Endodermal cell (in vitro differentiated cells): ENCODE results near the gene THOP1. TPM values are rescaled to one million over a fixed set of nuclear protein-coding genes. Genes with fewer than 3 reads are reported as not detected.
A peak's percentile ranks its signal among the peaks of the same experiment; 100 is the strongest.

Experiments used
- DNase-seq: peaks from one replicate; pipeline ENCODE4 v3.0.0-alpha.2; 2017
- H3K27ac ChIP-seq: 2 replicates; pipeline ENCODE4 v1.5.1; 2013; ENCODE audit warnings: mild to moderate bottlenecking, low read depth, low read length, moderate library complexity
- H3K27me3 ChIP-seq: 2 replicates; pipeline ENCODE4 v1.6.1; 2013; ENCODE audit warnings: mild to moderate bottlenecking, low read length, moderate library complexity; ENCODE audit not compliant: insufficient read depth, control insufficient read depth, poor library complexity, severe bottlenecking
- H3K36me3 ChIP-seq: 2 replicates; pipeline ENCODE4 v1.7.0; 2013; ENCODE audit warnings: mild to moderate bottlenecking, low read length, moderate library complexity; ENCODE audit not compliant: control insufficient read depth, insufficient read depth
- H3K4me1 ChIP-seq: one replicate; pipeline ENCODE4 v1.7.0; 2013; ENCODE audit warnings: low read length; ENCODE audit not compliant: control insufficient read depth, insufficient read depth
- H3K4me3 ChIP-seq: 2 replicates; pipeline ENCODE4 v1.5.1; 2013; ENCODE audit warnings: mild to moderate bottlenecking, low read length, moderate library complexity
- H3K9ac ChIP-seq: 2 replicates; pipeline ENCODE4 v1.6.1; 2013; ENCODE audit warnings: mild to moderate bottlenecking, low read length, moderate library complexity; ENCODE audit not compliant: poor library complexity, severe bottlenecking; ENCODE audit errors: extremely low read depth
- H3K9me3 ChIP-seq: 2 replicates; pipeline ENCODE4 v1.6.1; 2013; ENCODE audit warnings: mild to moderate bottlenecking, low read length, moderate library complexity; ENCODE audit not compliant: control insufficient read depth
- H3K27ac Mint-ChIP-seq: 2 replicates; pipeline ENCODE4 v1.8.0; 2020; ENCODE audit warnings: mixed read lengths
- H3K27me3 Mint-ChIP-seq: 2 replicates; pipeline ENCODE4 v1.8.0; 2021; ENCODE audit warnings: mild to moderate bottlenecking, mixed read lengths; ENCODE audit not compliant: insufficient read depth
- H3K36me3 Mint-ChIP-seq: 2 replicates; pipeline ENCODE4 v1.8.0; 2020; ENCODE audit warnings: low read depth, mixed read lengths
- H3K4me1 Mint-ChIP-seq: 2 replicates; pipeline ENCODE4 v1.8.0; 2020; ENCODE audit warnings: mixed read lengths
- H3K4me3 Mint-ChIP-seq: 2 replicates; pipeline ENCODE4 v1.8.0; 2020; ENCODE audit warnings: mild to moderate bottlenecking, moderate library complexity, mixed read lengths
- H3K9me3 Mint-ChIP-seq: 2 replicates; pipeline ENCODE4 v1.8.0; 2020; ENCODE audit warnings: mild to moderate bottlenecking, mixed read lengths
- CTCF ChIP-seq: fragments of 200-600 bp; sonication (generic); conservative IDR thresholded peaks from 2 replicates; pipeline ENCODE4 v1.5.0; 2021; ENCODE audit warnings: antibody characterized with exemption, mild to moderate bottlenecking
- WGBS, 2 experiments: methylation state at CpG; one replicate each; pipeline versions ENCODE4 v1.1.5 to v1.1.7; 2013; ENCODE audit warnings: missing lambda C conversion rate in 2 of 2, mixed read lengths in 1 of 2; ENCODE audit not compliant: insufficient coverage in 1 of 2, insufficient read length in 1 of 2; 5-methylcytosine and 5-hydroxymethylcytosine counted together
- total RNA-seq, 2 donors: library from RNA; stranded (reverse); fragmentation: NEBNext Ultra II Directional in 1 of 2; extraction: Animal tissue kit (Norgen Biotek cat#: 25700) in 1 of 2; gene quantifications; 2 replicates in 1 of 2; 3 replicates in 1 of 2; pipeline ENCODE4 v1.2.1, GENCODE V29; 2021

Gene THOP1
- total RNA-seq, 2 donors from 2014 or later, result 130 to 170 TPM

- no peak for DNase-seq
- no peaks in the 10 kb centered on the region for H3K27me3 ChIP-seq
- no peak overlapping the region for H3K4me3 ChIP-seq
- H3K4me1 ChIP-seq, result no peaks in the 10 kb centered on the region
- Mint-ChIP-seq H3K27ac (no peak overlapping the region), H3K4me1 (peaks cover 5% of the 10 kb centered on the region), H3K4me3 (no peak overlapping the region), H3K27me3 (peaks cover 4% of the 10 kb centered on the region), H3K36me3 (peaks cover 72% of the 10 kb centered on the region), H3K9me3 (peaks cover 74% of the 10 kb centered on the region)
- peaks cover 77% of the 10 kb centered on the region for H3K9me3 ChIP-seq
- no peak overlapping the region for H3K27ac ChIP-seq
- H3K9ac ChIP-seq, result no peak overlapping the region
- TF ChIP-seq CTCF, result no peak
- WGBS, 2 experiments, result 97 to 98% methylated on average over 11 to 13 of the region's 13 CpGs
- H3K36me3 ChIP-seq, result peaks cover 36% of the 10 kb centered on the region
Measured at GRCh38 chr19:2846180-2846894, 61.0 kb downstream of the THOP1 start.

- H3K4me3 Mint-ChIP-seq, result no peak overlapping the region
- no peaks in the 10 kb centered on the region for H3K27me3 ChIP-seq
- TF ChIP-seq CTCF, result no peak
- no peak overlapping the region for H3K4me3 ChIP-seq
- no peak overlapping the region for H3K27ac Mint-ChIP-seq
- H3K9me3 Mint-ChIP-seq, result peaks cover 82% of the 10 kb centered on the region
- peaks cover 89% of the 10 kb centered on the region for H3K9me3 ChIP-seq
- no peak for DNase-seq
- no peaks in the 10 kb centered on the region for H3K4me1 ChIP-seq
- H3K27ac ChIP-seq, result no peak overlapping the region
- H3K27me3 Mint-ChIP-seq, result no peaks in the 10 kb centered on the region
- H3K36me3 ChIP-seq, result peaks cover 48% of the 10 kb centered on the region
- H3K36me3 Mint-ChIP-seq, result peaks cover 79% of the 10 kb centered on the region
- WGBS, 2 experiments, result 97 to 98% methylated on average over 3 of the region's 3 CpGs
- H3K4me1 Mint-ChIP-seq, result peaks cover under 1% of the 10 kb centered on the region
- H3K9ac ChIP-seq, result no peak overlapping the region
Measured at GRCh38 chr19:2847507-2847906, 62.2 kb downstream of the THOP1 start.

GRCh38 chr19:2848616-2849015 is 63.3 kb downstream of the THOP1 start:
- H3K4me3 ChIP-seq, result peak overlapping the region; percentile 41
- Mint-ChIP-seq H3K9me3 (peaks cover 88% of the 10 kb centered on the region), H3K4me1 (no peaks in the 10 kb centered on the region), H3K27me3 (no peaks in the 10 kb centered on the region), H3K36me3 (peaks cover 85% of the 10 kb centered on the region), H3K27ac (no peak overlapping the region), H3K4me3 (no peak overlapping the region)
- WGBS, 2 experiments, result 96 to 97% methylated on average over 3 to 4 of the region's 4 CpGs
- no peak overlapping the region for H3K9ac ChIP-seq
- no peaks in the 10 kb centered on the region for H3K4me1 ChIP-seq
- no peaks in the 10 kb centered on the region for H3K27me3 ChIP-seq
- H3K27ac ChIP-seq, result no peak overlapping the region
- H3K36me3 ChIP-seq, result peaks cover 59% of the 10 kb centered on the region
- DNase-seq, result no peak
- H3K9me3 ChIP-seq, result peaks cover 94% of the 10 kb centered on the region
- no peak for TF ChIP-seq CTCF
